Endothelial cell (in vitro differentiated cells): Measurements from ENCODE around the gene GALM. TPM values are rescaled to one million over a fixed set of nuclear protein-coding genes. Genes with fewer than 3 reads are reported as not detected.

Experiments
- DNase-seq: peaks from one replicate; pipeline ENCODE4 v3.0.0; 2021; ENCODE audit warnings: low spot score
- H3K27ac Mint-ChIP-seq: one replicate; pipeline ENCODE4 v1.8.0; 2021; ENCODE audit warnings: mixed read lengths, inconsistent platforms; ENCODE audit not compliant: unreplicated experiment
- H3K27me3 Mint-ChIP-seq: one replicate; pipeline ENCODE4 v1.8.0; 2021; ENCODE audit warnings: mild to moderate bottlenecking, moderate library complexity, mixed read lengths, inconsistent platforms; ENCODE audit not compliant: unreplicated experiment
- H3K36me3 Mint-ChIP-seq: one replicate; pipeline ENCODE4 v1.8.0; 2021; ENCODE audit warnings: mild to moderate bottlenecking, low read depth, mixed read lengths, inconsistent platforms; ENCODE audit not compliant: unreplicated experiment
- H3K4me1 Mint-ChIP-seq: one replicate; pipeline ENCODE4 v1.8.0; 2021; ENCODE audit warnings: mild to moderate bottlenecking, mixed read lengths, inconsistent platforms; ENCODE audit not compliant: unreplicated experiment
- H3K4me3 Mint-ChIP-seq: one replicate; pipeline ENCODE4 v1.8.0; 2021; ENCODE audit warnings: mild to moderate bottlenecking, mixed read lengths, inconsistent platforms; ENCODE audit not compliant: unreplicated experiment
- H3K9me3 Mint-ChIP-seq: one replicate; pipeline ENCODE4 v1.8.0; 2021; ENCODE audit warnings: mixed read lengths, inconsistent platforms; ENCODE audit not compliant: unreplicated experiment
- CTCF ChIP-seq: fragments of 200-600 bp; sonication (generic); IDR thresholded peaks from one replicate; pipeline ENCODE4 v1.5.0; 2021; ENCODE audit warnings: antibody characterized with exemption; ENCODE audit not compliant: unreplicated experiment
- total RNA-seq: library from RNA; stranded (reverse); fragmentation: NEBNext Ultra II Directional; extraction: Animal tissue kit (Norgen Biotek cat#: 25700); gene quantifications from one replicate; pipeline ENCODE4 v1.2.1, GENCODE V29; 2021; ENCODE audit not compliant: unreplicated experiment

The GALM gene
- total RNA-seq, 1 donor from 2014 or later: 13.0 TPM

DNA sequence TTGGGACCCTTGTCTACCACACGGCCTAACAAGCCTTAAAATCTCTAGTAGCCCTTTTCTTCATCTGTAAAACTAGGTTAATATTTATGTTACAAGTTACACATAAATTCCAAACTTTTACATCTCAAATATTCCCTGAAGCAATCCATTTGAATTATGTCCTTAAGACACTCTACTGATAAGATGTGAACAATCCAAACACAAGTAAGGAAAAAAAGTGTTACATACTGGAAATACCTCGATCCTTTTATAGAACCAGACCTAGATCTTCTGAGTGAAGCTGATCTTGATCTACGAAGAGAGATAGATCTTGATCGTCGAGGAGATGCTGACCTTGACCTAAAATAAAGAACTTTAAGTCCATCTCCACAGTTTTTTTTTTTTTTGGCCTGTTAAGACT, 81.9 kb downstream of the GALM start:
- Mint-ChIP-seq H3K27me3 (peaks cover 15% of the 10 kb centered on the region), H3K4me3 (peak overlapping the region; percentile 79), H3K9me3 (no peaks in the 10 kb centered on the region), H3K36me3 (peaks cover 44% of the 10 kb centered on the region), H3K4me1 (peaks cover 30% of the 10 kb centered on the region), H3K27ac (peak overlapping the region; percentile 62)
- TF ChIP-seq CTCF: no peak
- DNase-seq: no peak

DNA sequence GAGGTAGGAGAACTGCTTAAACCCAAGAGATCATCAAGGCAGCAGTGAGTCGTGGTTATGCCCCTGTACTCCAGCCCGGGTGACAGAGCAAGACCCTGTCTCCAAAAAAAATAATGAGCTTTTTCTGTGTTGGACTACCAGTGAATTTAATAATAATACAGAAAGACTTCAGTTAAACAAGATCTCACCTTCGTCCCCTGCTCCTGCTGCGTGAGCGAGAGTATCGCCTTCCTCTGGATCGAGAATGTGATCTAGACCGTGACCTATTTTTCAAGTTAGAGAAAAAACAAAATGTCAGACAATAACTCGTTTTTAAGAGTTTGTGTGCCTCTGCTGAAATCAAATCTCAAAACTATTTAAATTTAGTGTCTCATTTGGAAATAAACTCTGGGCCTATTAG, 82.5 kb downstream of the GALM start:
- H3K36me3 Mint-ChIP-seq: peaks cover 44% of the 10 kb centered on the region
- H3K4me1 Mint-ChIP-seq: peaks cover 30% of the 10 kb centered on the region
- no peak overlapping the region for H3K27ac Mint-ChIP-seq
- H3K27me3 Mint-ChIP-seq: peaks cover 15% of the 10 kb centered on the region
- no peak for TF ChIP-seq CTCF
- H3K9me3 Mint-ChIP-seq: no peaks in the 10 kb centered on the region
- no peak for DNase-seq
- no peak overlapping the region for H3K4me3 Mint-ChIP-seq

DNA sequence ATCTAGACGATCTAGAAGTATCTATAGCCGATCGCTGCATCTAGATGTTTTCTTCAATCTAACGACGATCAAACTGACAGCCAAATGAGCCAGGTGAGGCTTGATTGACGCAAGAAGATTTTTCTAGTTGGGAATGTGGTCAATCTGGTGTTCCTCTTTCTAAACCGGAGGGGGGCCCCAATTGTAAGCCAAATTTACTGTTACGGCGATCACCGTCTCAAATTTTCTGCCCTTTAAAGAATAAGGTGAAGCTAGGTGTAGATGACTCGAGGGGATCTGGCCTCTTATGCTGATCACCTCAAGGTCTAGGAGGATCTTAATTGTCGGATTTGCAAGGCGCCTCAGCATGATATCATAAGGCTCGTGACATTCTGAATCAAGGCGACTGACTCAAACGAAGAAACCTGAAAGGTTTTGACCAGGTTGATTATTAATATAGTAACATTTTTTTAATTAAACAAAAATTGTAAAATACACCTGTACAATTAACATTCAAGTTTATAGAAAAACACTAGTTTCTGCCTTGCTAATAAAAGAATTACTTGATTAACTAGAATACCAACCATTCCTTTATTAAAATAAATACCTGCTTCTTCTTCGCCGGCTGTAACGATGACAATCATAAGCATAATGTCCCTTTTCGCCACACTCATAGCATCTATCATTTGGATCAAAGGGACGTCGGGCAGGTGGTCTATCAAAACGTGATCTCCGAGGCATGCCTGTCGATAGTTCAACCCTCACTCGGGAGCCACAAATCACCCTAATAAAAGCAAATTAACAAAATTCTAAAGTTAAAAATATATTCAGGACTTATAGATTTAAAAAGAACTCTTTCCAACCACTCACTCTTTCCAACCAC, 83.3 kb downstream of the GALM start:
- Mint-ChIP-seq H3K4me3 (peak overlapping the region; percentile 89), H3K36me3 (peaks cover 42% of the 10 kb centered on the region), H3K4me1 (peaks cover 30% of the 10 kb centered on the region), H3K27me3 (peaks cover 15% of the 10 kb centered on the region), H3K9me3 (no peaks in the 10 kb centered on the region), H3K27ac (peak overlapping the region; percentile 10)
- DNase-seq: no peak
- TF ChIP-seq CTCF: no peak

DNA sequence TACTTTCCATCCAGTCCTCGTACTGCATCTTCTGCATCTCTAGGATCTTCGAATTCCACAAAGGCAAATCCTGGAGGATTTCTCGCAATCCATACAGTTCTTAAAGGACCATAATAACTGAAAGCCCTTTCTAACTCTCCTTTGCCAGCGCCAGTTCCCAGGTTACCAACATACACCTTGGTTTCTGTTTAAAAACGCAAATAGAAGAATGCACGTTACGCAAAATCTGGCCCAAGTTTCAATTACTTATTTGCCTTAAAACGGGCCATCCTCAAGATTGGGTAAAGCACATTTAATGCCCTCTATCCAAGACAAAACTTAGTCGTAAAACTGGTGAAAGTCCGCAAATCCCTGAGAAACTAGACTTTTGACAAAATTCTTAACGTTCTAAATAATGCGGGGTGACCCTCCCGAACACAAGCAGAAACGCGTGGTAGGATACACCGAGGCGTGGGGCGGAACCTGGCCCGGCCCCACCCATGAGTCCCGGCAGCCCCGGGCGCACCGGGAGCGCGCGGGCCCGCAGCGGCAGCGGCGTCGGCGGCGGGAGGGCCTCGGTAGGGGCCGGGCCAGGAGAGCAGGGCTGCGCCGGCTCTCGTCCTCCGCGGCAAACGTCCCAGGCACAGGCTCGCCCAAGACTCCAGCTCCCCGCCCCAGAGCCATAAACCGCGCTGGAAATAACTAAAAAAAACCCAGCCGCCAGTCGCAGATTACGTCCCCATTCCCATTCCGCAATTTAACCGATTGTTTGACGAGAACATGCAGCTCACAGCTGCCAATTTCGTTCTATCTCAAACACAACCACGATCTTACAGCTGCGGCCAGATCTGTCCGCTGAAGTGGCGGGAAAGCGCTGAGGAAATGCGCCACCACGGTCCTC, 84.3 kb downstream of the GALM start:
- Mint-ChIP-seq H3K27me3 (peaks cover 15% of the 10 kb centered on the region), H3K36me3 (peaks cover 40% of the 10 kb centered on the region), H3K9me3 (no peaks in the 10 kb centered on the region), H3K4me3 (peak overlapping the region; percentile 98), H3K4me1 (peaks cover 30% of the 10 kb centered on the region), H3K27ac (peak overlapping the region; percentile 98)
- DNase-seq: peak; percentile 30
- no peak for TF ChIP-seq CTCF
